Measurements from ENCODE around the gene PERM1. TPM values are rescaled to one million over a fixed set of nuclear protein-coding genes. Genes with fewer than 3 reads are reported as not detected.

Gene PERM1
- total RNA-seq, 4 donors from 2014 or later: 0.94 TPM; not detected in 3

- TF ChIP-seq, protein P1, sequence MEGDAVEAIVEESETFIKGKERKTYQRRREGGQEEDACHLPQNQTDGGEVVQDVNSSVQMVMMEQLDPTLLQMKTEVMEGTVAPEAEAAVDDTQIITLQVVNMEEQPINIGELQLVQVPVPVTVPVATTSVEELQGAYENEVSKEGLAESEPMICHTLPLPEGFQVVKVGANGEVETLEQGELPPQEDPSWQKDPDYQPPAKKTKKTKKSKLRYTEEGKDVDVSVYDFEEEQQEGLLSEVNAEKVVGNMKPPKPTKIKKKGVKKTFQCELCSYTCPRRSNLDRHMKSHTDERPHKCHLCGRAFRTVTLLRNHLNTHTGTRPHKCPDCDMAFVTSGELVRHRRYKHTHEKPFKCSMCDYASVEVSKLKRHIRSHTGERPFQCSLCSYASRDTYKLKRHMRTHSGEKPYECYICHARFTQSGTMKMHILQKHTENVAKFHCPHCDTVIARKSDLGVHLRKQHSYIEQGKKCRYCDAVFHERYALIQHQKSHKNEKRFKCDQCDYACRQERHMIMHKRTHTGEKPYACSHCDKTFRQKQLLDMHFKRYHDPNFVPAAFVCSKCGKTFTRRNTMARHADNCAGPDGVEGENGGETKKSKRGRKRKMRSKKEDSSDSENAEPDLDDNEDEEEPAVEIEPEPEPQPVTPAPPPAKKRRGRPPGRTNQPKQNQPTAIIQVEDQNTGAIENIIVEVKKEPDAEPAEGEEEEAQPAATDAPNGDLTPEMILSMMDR (IDR thresholded peaks at IDR 0.05; ENCODE audit: low read depth): no peak
Measured at GRCh38 chr1:933603-933940, 48.3 kb downstream of the PERM1 start.

- TF ChIP-seq, protein P1 (IDR thresholded peaks at IDR 0.05; ENCODE audit: low read depth): no peak
Measured at GRCh38 chr1:932776-933602, 48.9 kb downstream of the PERM1 start.

DNA sequence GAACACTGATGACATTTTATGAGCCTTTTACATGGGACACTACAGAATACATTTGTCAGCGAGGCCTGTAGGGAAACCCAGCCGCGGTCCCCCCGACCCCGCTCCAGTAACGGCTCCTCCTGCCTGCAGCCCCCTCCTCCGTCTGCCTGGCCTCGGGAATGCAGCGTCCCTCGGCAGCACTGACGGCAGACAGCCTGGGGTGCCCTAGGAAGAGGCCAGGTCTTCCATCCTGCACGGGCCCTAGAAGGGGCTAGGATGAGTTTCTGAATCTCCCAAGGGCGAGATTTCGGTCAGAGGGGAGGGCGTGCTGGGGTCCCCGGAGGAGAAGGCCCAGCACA lies 49.8 kb downstream of the PERM1 start:
- TF ChIP-seq, protein P1 (IDR thresholded peaks at IDR 0.05; ENCODE audit: low read depth): no peak

DNA sequence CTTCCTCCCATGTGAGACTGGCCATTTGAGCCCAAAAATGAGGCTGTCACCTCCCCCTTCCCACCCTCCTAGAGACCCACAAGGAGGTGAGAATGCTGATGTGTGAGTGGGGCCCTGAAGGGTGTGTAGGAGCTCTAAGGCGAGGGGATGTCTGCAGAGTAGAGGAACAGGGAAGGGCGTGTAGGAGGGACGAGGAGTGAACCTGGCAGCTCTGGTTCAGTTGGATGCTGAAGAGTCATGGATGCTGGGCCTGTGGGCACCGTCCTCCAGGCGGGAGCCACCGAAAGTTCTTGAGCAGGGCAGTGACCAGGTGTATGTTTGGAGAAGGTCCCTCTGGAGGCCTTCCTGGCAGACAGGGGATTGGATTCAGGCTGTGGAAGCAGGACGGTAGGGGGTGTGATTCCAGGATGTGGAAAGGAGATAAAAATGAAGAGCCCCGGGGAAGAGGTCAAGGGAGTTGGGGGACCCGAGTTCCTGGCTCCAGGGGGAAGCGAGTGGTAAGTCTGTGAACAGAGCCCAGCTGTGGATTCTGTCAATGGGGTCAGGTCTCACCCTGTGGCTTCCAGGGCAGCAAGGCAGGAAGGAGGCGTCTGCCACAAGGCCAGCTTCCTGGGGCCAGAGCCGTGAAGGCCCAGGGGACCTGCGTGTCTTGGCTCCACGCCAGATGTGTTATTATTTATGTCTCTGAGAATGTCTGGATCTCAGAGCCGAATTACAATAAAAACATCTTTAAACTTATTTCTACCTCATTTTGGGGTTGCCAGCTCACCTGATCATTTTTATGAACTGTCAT lies 50.3 kb downstream of the PERM1 start:
- TF ChIP-seq, protein P1 (IDR thresholded peaks at IDR 0.05; ENCODE audit: low read depth): no peak

GRCh38 chr1:930633-931138 lies 51.2 kb downstream of the PERM1 start:
- TF ChIP-seq, protein P1 (IDR thresholded peaks at IDR 0.05; ENCODE audit: low read depth): no peak

- TF ChIP-seq, protein P1 (IDR thresholded peaks at IDR 0.05; ENCODE audit: low read depth): no peak
Measured at GRCh38 chr1:929712-930632, 51.9 kb downstream of the PERM1 start.
